Hepatocyte (in vitro differentiated cells): ENCODE data around the gene SUGCT. TPM values are rescaled to one million over a fixed set of nuclear protein-coding genes. Genes with fewer than 3 reads are reported as not detected.

Experiments used
- DNase-seq: peaks from one replicate; pipeline ENCODE4 v3.0.0-alpha.2; 2016; ENCODE audit warnings: low spot score
- H2AFZ ChIP-seq: fragments of 200-600 bp; sonication (generic); 2 replicates; pipeline ENCODE4 v1.6.0; 2016; ENCODE audit warnings: antibody characterized with exemption, mild to moderate bottlenecking
- H3K27ac ChIP-seq: fragments of 200-600 bp; sonication (generic); 2 replicates; pipeline ENCODE4 v1.5.1; 2016; ENCODE audit warnings: mild to moderate bottlenecking
- H3K27me3 ChIP-seq: fragments of 200-600 bp; sonication (generic); 2 replicates; pipeline ENCODE4 v1.6.1; 2016
- H3K36me3 ChIP-seq: fragments of 200-600 bp; sonication (generic); replicated peaks from 2 replicates; pipeline ENCODE4 v1.5.1; 2016; ENCODE audit warnings: low read depth; ENCODE audit not compliant: insufficient read depth
- H3K4me1 ChIP-seq: fragments of 200-600 bp; sonication (generic); 2 replicates; pipeline ENCODE4 v1.5.1; 2016; ENCODE audit warnings: mild to moderate bottlenecking, moderate library complexity; ENCODE audit not compliant: insufficient read depth
- H3K4me2 ChIP-seq: fragments of 200-600 bp; sonication (generic); 2 replicates; pipeline ENCODE4 v1.6.0; 2016
- H3K4me3 ChIP-seq: fragments of 200-600 bp; sonication (generic); 2 replicates; pipeline ENCODE4 v1.5.1; 2016; ENCODE audit warnings: mild to moderate bottlenecking
- H3K79me2 ChIP-seq: fragments of 200-600 bp; sonication (generic); 2 replicates; pipeline ENCODE4 v1.6.0; 2017; ENCODE audit warnings: mild to moderate bottlenecking
- H3K9me2 ChIP-seq: fragments of 200-600 bp; sonication (generic); replicated peaks from 2 replicates; pipeline ENCODE4 v1.6.0; 2017; ENCODE audit warnings: mild to moderate bottlenecking; ENCODE audit not compliant: insufficient read depth
- H3K9me3 ChIP-seq: fragments of 200-600 bp; sonication (generic); 2 replicates; pipeline ENCODE4 v1.5.1; 2016; ENCODE audit warnings: low read depth, mild to moderate bottlenecking
- H4K20me1 ChIP-seq: fragments of 200-600 bp; sonication (generic); 2 replicates; pipeline ENCODE4 v1.6.0; 2016; ENCODE audit warnings: mild to moderate bottlenecking; ENCODE audit not compliant: insufficient read depth, poor library complexity, severe bottlenecking
- EZH2 ChIP-seq: fragments of 200-600 bp; sonication (generic); IDR thresholded peaks from 2 replicates; pipeline ENCODE4 v1.6.1; 2016; ENCODE audit warnings: antibody characterized with exemption, mild to moderate bottlenecking, borderline replicate concordance
- EZH2phosphoT487 ChIP-seq: fragments of 200-600 bp; sonication (generic); IDR thresholded peaks from one replicate; pipeline ENCODE4 v1.6.1; 2018; ENCODE audit warnings: antibody characterized with exemption, mild to moderate bottlenecking, low read depth, moderate library complexity; ENCODE audit not compliant: unreplicated experiment, severe bottlenecking
- WGBS: methylation state at CpG from one replicate; pipeline ENCODE4 v1.1.6; 2016; ENCODE audit warnings: low lambda C conversion rate; ENCODE audit errors: missing lambda C conversion rate; 5-methylcytosine and 5-hydroxymethylcytosine counted together
- polyA plus RNA-seq: library from polyadenylated mRNA; unstranded; fragments of >200 nt; fragmentation: Nextera tagmentation; extraction: Ambion mirVana; gene quantifications from 2 replicates; pipeline ENCODE4 v1.2.1, GENCODE V29; 2016
- total RNA-seq: library from RNA; depleted of rRNA; stranded (reverse); fragments of >200 nt; gene quantifications from 2 replicates; pipeline ENCODE4 v1.2.3, GENCODE V29; 2014
- TF ChIP-seq, protein P1 (sequence below): fragments of 200-600 bp; sonication (generic); IDR thresholded peaks from 2 replicates; pipeline ENCODE4 v1.5.1; 2016; ENCODE audit warnings: antibody characterized with exemption, mild to moderate bottlenecking; ENCODE audit not compliant: poor library complexity

The SUGCT gene
- total and polyA plus RNA-seq, 2 experiments from 2014 or later = 5.1 to 12.0 TPM

DNA sequence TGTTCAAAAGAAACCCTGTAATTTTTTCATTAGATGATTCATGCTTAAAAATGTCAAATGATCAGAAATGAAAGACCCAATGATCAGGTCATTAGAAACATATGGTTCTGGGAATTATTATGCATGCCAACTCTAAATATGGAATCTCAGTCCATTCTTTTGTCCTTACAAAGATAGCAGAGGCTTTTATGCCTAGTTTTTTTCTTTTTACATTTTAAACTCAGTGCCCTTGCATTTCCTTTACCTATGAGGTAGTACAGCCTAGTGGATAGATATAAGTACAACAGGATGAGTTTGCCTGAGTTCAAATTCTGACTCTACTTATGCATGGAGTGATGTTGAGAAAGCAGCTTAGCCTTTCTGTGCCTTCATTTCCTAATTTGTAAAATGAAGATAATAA, 392.9 kb downstream of the SUGCT start:
- Histone ChIP-seq H3K36me3 (no peaks in the 10 kb centered on the region), H3K79me2 (no peaks in the 10 kb centered on the region), H2AFZ (no peak overlapping the region), H3K4me3 (no peak overlapping the region), H3K9me2 (no peaks in the 10 kb centered on the region), H3K27ac (no peak overlapping the region), H3K9me3 (no peaks in the 10 kb centered on the region), H3K27me3 (no peaks in the 10 kb centered on the region), H3K4me1 (no peaks in the 10 kb centered on the region), H3K4me2 (no peak overlapping the region), H4K20me1 (no peaks in the 10 kb centered on the region)
- DNase-seq = no peak
- TF ChIP-seq, protein P1, sequence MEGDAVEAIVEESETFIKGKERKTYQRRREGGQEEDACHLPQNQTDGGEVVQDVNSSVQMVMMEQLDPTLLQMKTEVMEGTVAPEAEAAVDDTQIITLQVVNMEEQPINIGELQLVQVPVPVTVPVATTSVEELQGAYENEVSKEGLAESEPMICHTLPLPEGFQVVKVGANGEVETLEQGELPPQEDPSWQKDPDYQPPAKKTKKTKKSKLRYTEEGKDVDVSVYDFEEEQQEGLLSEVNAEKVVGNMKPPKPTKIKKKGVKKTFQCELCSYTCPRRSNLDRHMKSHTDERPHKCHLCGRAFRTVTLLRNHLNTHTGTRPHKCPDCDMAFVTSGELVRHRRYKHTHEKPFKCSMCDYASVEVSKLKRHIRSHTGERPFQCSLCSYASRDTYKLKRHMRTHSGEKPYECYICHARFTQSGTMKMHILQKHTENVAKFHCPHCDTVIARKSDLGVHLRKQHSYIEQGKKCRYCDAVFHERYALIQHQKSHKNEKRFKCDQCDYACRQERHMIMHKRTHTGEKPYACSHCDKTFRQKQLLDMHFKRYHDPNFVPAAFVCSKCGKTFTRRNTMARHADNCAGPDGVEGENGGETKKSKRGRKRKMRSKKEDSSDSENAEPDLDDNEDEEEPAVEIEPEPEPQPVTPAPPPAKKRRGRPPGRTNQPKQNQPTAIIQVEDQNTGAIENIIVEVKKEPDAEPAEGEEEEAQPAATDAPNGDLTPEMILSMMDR = no peak
- TF ChIP-seq EZH2phosphoT487 = no peak
- no peak for TF ChIP-seq EZH2

- H3K36me3 ChIP-seq = no peaks in the 10 kb centered on the region
- no peaks in the 10 kb centered on the region for H3K79me2 ChIP-seq
- no peaks in the 10 kb centered on the region for H3K27me3 ChIP-seq
- no peak for DNase-seq
- no peaks in the 10 kb centered on the region for H4K20me1 ChIP-seq
- TF ChIP-seq, protein P1 = no peak
- no peak for TF ChIP-seq EZH2
- no peak for TF ChIP-seq EZH2phosphoT487
- no peak overlapping the region for H3K27ac ChIP-seq
- no peaks in the 10 kb centered on the region for H3K9me3 ChIP-seq
- no peaks in the 10 kb centered on the region for H3K9me2 ChIP-seq
- H3K4me1 ChIP-seq = no peaks in the 10 kb centered on the region
- H3K4me3 ChIP-seq = no peak overlapping the region
- no peak overlapping the region for H2AFZ ChIP-seq
- H3K4me2 ChIP-seq = no peak overlapping the region
Observed at GRCh38 chr7:40530292-40530691, 395.5 kb downstream of the SUGCT start.

DNA sequence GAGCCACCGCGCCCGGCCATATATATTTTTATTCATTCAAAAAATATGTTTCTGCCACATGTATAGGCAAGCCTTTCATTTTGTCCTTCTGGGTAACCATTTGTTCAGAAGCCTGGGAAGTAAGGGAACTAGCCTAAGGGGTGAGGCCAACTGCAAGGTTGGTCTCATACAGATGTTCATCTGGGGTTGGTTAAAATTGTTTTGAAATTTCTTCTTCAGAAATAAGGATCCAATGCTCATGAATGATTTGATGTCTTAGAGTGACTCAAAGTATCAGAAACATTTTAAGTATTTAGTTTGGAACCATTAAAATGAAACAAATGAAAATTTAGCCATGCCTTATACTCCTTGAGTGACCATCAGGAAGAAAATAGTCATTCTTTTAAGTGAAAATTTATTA, 397.2 kb downstream of the SUGCT start:
- Histone ChIP-seq H3K4me1 (no peaks in the 10 kb centered on the region), H3K79me2 (no peaks in the 10 kb centered on the region), H3K27me3 (no peaks in the 10 kb centered on the region), H4K20me1 (no peaks in the 10 kb centered on the region), H3K9me2 (no peaks in the 10 kb centered on the region), H3K4me2 (no peak overlapping the region), H3K36me3 (no peaks in the 10 kb centered on the region), H2AFZ (no peak overlapping the region), H3K27ac (no peak overlapping the region), H3K4me3 (no peak overlapping the region), H3K9me3 (no peaks in the 10 kb centered on the region)
- 98% methylated on average over 3 of the region's 3 CpGs for WGBS
- no peak for DNase-seq
- no peak for TF ChIP-seq EZH2
- TF ChIP-seq, protein P1 = no peak

DNA sequence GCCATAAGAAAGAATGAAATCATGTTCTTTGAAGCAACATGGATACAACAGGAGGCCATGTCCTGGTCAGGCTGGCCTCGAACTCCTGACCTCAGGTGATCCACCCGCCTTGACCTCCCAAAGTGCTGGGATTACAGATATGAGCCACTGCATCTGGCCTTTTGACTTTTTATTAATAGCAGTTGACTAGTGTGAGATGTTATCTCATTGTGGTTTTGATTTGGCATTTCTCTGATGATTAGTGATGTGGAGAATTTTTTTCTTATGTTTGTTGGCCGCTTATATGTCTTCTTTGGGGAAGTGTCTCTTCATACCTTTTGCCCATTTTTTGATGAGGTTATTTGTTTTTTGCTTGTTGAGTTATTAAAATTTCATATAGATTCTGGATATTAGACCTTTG, 400.9 kb downstream of the SUGCT start:
- no peak for DNase-seq
- H3K4me2 ChIP-seq = no peak overlapping the region
- H4K20me1 ChIP-seq = no peaks in the 10 kb centered on the region
- TF ChIP-seq EZH2 = no peak
- TF ChIP-seq, protein P1 = no peak
- TF ChIP-seq EZH2phosphoT487 = no peak
- no peak overlapping the region for H3K27ac ChIP-seq
- no peaks in the 10 kb centered on the region for H3K9me2 ChIP-seq
- no peaks in the 10 kb centered on the region for H3K4me1 ChIP-seq
- no peaks in the 10 kb centered on the region for H3K9me3 ChIP-seq
- 86% methylated on average over 3 of the region's 3 CpGs for WGBS
- H2AFZ ChIP-seq = no peak overlapping the region
- H3K27me3 ChIP-seq = no peaks in the 10 kb centered on the region
- H3K79me2 ChIP-seq = no peaks in the 10 kb centered on the region
- H3K4me3 ChIP-seq = no peak overlapping the region
- no peaks in the 10 kb centered on the region for H3K36me3 ChIP-seq
